HepG2 (cell line): ENCODE results near the gene KRTAP3-2. TPM values are rescaled to one million over a fixed set of nuclear protein-coding genes. Genes with fewer than 3 reads are reported as not detected.

Experiments used
- ATAC-seq: fragments of 200-7000 bp; cut with Tn5 transposase; 3 replicates; pipeline ENCODE4 v1.9.1; 2020; ENCODE audit warnings: mild to moderate bottlenecking, moderate library complexity
- BruUV-seq: library from RNA; stranded (reverse); fragments of 400-500 nt; replicated peaks from 2 replicates; lab custom pipeline; 2021; lab: Mats Ljungman, UMichigan
- CTCF ChIA-PET: fragments of 300-600 bp; formaldehyde crosslinking; extraction: SDS; loops from one replicate; lab custom pipeline; 2021; ENCODE audit warnings: low total read pairs, inconsistent platforms, low intra/inter-chr PET ratio; lab: Yijun Ruan, JAX
- POLR2A ChIA-PET: fragments of 350-600 bp; sonication (Branson Sonifier 250); formaldehyde crosslinking; loops from one replicate; lab custom pipeline; 2020; ENCODE audit warnings: antibody characterized with exemption, inconsistent platforms; lab: Yijun Ruan, JAX
- DNase-seq: peaks from one replicate; pipeline ENCODE4 v3.0.0-alpha.2; 2015; ENCODE audit warnings: low spot score
- FAIRE-seq: peaks from 3 replicates; lab custom pipeline; 2011; peaks lifted over from hg19 to GRCh38; lab: Jason Lieb, UNC
- H2AFZ ChIP-seq: one replicate; pipeline ENCODE4 v1.6.1; 2011; ENCODE audit warnings: low read length, inconsistent platforms
- H3K27ac ChIP-seq: fragments of 300-600 bp; 3 replicates; pipeline ENCODE4 v1.8.0; 2011; ENCODE audit warnings: mixed run types, mild to moderate bottlenecking, mixed read lengths, low read length, inconsistent platforms; ENCODE audit not compliant: insufficient read depth; ENCODE audit errors: extremely low read length
- H3K27me3 ChIP-seq, 2 experiments: fragments of 200-600 bp in 1 of 2; 2 replicates in 1 of 2; 3 replicates in 1 of 2; pipeline versions ENCODE4 v1.6.0 to v1.8.0; 2011; ENCODE audit warnings: low read length in 2 of 2, mild to moderate bottlenecking in 2 of 2, moderate library complexity in 2 of 2, inconsistent platforms in 1 of 2; ENCODE audit not compliant: insufficient read depth in 2 of 2, control insufficient read depth in 1 of 2
- H3K36me3 ChIP-seq, 2 experiments: fragments of 200-600 bp in 1 of 2; replicated peaks in 1 of 2; 2 replicates in 1 of 2; 3 replicates in 1 of 2; pipeline versions ENCODE4 v1.5.1 to v1.8.0; 2011; ENCODE audit warnings: low read length in 2 of 2, inconsistent platforms in 1 of 2; ENCODE audit not compliant: insufficient read depth in 2 of 2, control insufficient read depth in 1 of 2
- H3K4me1 ChIP-seq: 2 replicates; pipeline ENCODE4 v1.5.1; 2012; ENCODE audit warnings: low read length, inconsistent platforms; ENCODE audit not compliant: insufficient read depth
- H3K4me2 ChIP-seq: 2 replicates; pipeline ENCODE4 v1.6.0; 2011; ENCODE audit warnings: low read depth, low read length, inconsistent platforms
- H3K4me3 ChIP-seq, 3 experiments: fragments of 200-600 bp in 1 of 3; sonication (generic), shearing (Covaris generic) in 1 of 3; replicated peaks in 1 of 3; 2 replicates each; pipeline ENCODE4 v1.5.1; 2011 to 2016; ENCODE audit warnings: low read length in 3 of 3, inconsistent platforms in 2 of 3, low read depth in 2 of 3, mild to moderate bottlenecking in 2 of 3, control low read depth in 1 of 3, mixed read lengths in 1 of 3; ENCODE audit not compliant: insufficient read depth in 1 of 3
- H3K79me2 ChIP-seq: one replicate; pipeline ENCODE4 v1.6.1; 2011; ENCODE audit warnings: low read length, inconsistent platforms; ENCODE audit not compliant: insufficient read depth
- H3K9ac ChIP-seq: 2 replicates; pipeline ENCODE4 v1.6.0; 2011; ENCODE audit warnings: mild to moderate bottlenecking, low read depth, low read length, inconsistent platforms; ENCODE audit not compliant: insufficient read depth
- H3K9me3 ChIP-seq: 2 replicates; pipeline ENCODE4 v1.5.1; 2012; ENCODE audit warnings: mild to moderate bottlenecking, low read length
- H4K20me1 ChIP-seq: 2 replicates; pipeline ENCODE4 v1.6.0; 2011; ENCODE audit warnings: inconsistent platforms, mild to moderate bottlenecking, low read length, moderate library complexity; ENCODE audit not compliant: insufficient read depth
- FOXM1 ChIP-seq: sonication (generic); formaldehyde crosslinking; IDR thresholded peaks from 2 replicates; pipeline ENCODE4 v1.5.0; 2020; ENCODE audit warnings: missing genetic modification reagents
- GLI4 ChIP-seq: sonication (generic); formaldehyde crosslinking; IDR thresholded peaks from 2 replicates; pipeline ENCODE4 v1.5.1; 2020; ENCODE audit warnings: missing genetic modification reagents, mild to moderate bottlenecking, moderate library complexity, borderline replicate concordance
- NCOR1 ChIP-seq: fragments of 200-600 bp; sonication (generic); IDR thresholded peaks from 2 replicates; pipeline ENCODE4 v1.7.0; 2017; ENCODE audit warnings: antibody characterized with exemption, low read length, borderline replicate concordance
- NR2F6 ChIP-seq, 2 experiments: IDR thresholded peaks; 2 replicates each; pipeline ENCODE4 v1.6.1; 2016; ENCODE audit warnings: antibody characterized with exemption in 1 of 2, mild to moderate bottlenecking in 1 of 2
- PRDM15 ChIP-seq: sonication (generic); formaldehyde crosslinking; IDR thresholded peaks from 2 replicates; pipeline ENCODE4 v1.4.0; 2020; ENCODE audit warnings: missing genetic modification reagents
- TFAP4 ChIP-seq: sonication (generic); IDR thresholded peaks from 2 replicates; pipeline ENCODE4 v1.6.1; 2016; ENCODE audit warnings: low read depth, borderline replicate concordance
- TMF1 ChIP-seq: sonication (generic); formaldehyde crosslinking; IDR thresholded peaks from 2 replicates; pipeline ENCODE4 v1.8.1; 2022; ENCODE audit warnings: low read depth, missing genetic modification reagents
- ZMYM2 ChIP-seq: sonication (generic); formaldehyde crosslinking; IDR thresholded peaks from 2 replicates; pipeline ENCODE4 v1.8.0; 2022; ENCODE audit warnings: mild to moderate bottlenecking, missing genetic modification reagents
- ZNF253 ChIP-seq: sonication (generic); formaldehyde crosslinking; IDR thresholded peaks from 2 replicates; pipeline ENCODE4 v1.8.0; 2022; ENCODE audit warnings: mild to moderate bottlenecking, missing genetic modification reagents, borderline replicate concordance
- ZNF7 ChIP-seq: IDR thresholded peaks from 2 replicates; pipeline ENCODE4 v1.6.1; 2016; ENCODE audit warnings: missing biosample characterization, missing genetic modification reagents
- WGBS: methylation state at CpG from one replicate; pipeline ENCODE4 v1.1.6; 2017; ENCODE audit warnings: low lambda C conversion rate; 5-methylcytosine and 5-hydroxymethylcytosine counted together
- in situ Hi-C: cut with HindIII; loops from 2 replicates; pipeline ENCODE4 v1.10.0; 2017; ENCODE audit warnings: low pct_unique_long_range_greater_than_20kb; ENCODE audit not compliant: extremely low pct_ligation_motif_present
- intact Hi-C: fragments of 100-400 bp; cut with micrococcal nuclease; formaldehyde crosslinking; loops from one replicate; pipeline ENCODE4 v1.10.0; 2022; ENCODE audit not compliant: unreplicated experiment
- polyA plus RNA-seq, 8 experiments: library from polyadenylated mRNA; depleted of rRNA in 3 of 8; stranded (reverse) in 7 of 8; unstranded in 1 of 8; fragments of >200 nt; fragmentation: Illumina TruSeq in 4 of 8; extraction: Trizol in 4 of 8; gene quantifications; 2 replicates each; pipeline versions ENCODE4 v1.2.1 to v1.2.3, GENCODE V29; 2011 to 2016; ENCODE audit warnings: low read depth in 4 of 8, missing spikeins in 1 of 8, mixed read lengths in 1 of 8; ENCODE audit not compliant: insufficient read depth in 1 of 8
- total RNA-seq, 5 experiments: library from RNA; depleted of rRNA; stranded (reverse); fragments of >200 nt; fragmentation: Illumina TruSeq; extraction: Trizol; gene quantifications; 2 replicates each; pipeline ENCODE4 v1.2.3, GENCODE V29; 2016; ENCODE audit warnings: low read depth in 1 of 5
- TF ChIP-seq, protein P1 (sequence below): sonication (generic); formaldehyde crosslinking; IDR thresholded peaks from 2 replicates; pipeline ENCODE4 v1.4.0; 2020; ENCODE audit warnings: missing genetic modification reagents

KRTAP3-2 gene
- total and polyA plus RNA-seq, 2 of the 13 experiments (the other 11 are each of a cell fraction or from before 2014, with no cell fraction given) = not detected

DNA sequence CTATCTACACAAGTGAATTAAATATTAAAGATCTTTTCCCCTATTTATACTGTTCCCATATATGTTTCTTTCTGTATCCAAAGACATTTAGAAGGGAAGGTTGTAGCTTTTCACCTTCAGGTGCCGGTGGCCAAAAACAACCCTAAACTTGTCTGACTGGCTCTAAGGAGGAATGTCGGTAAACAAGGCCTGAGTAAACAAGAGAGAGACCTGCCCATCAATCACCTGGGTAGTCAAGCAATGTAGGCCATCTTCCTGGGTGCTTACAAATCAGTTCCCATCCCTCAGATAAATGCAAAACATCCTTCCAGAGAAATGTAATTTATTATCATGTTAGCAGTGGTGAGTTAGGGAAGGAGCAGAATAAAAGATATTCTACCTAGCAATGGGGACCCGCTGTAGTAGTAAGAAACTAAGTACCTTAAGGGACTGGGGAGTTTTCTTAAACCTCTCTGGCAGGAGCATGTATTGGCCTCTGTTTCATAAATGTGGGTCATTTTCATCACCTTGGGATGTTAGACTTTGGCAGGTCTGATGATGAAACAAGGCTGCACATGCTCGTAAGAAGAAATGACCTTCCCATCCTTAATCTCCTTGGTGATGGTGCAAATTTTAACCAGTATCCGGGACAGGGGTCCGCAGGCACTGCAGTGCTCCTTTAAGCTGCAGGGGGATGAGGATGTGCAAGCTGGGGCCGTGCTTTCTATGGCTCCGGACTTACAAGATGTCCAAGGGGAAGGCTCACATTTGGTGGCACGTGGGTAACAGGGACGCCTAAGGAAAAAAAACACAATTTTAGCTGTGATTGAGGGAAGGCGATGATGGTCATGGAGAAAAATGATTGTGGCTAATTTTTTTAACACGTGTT is 41.4 kb downstream of the KRTAP3-2 start:
- Histone ChIP-seq H3K4me3 (no peak overlapping the region; a peak in 1 of 6 replicates), H3K4me1 (peaks cover 75% of the 10 kb centered on the region), H3K9ac (peak overlapping the region; percentile 70), H3K9me3 (0 out of 2 replicates have a peak, but pooled peaks cover 6% of the 10 kb centered on the region), H3K27me3 (no peaks in the 10 kb centered on the region), H3K36me3 (no peaks in the 10 kb centered on the region), H4K20me1 (no peaks in the 10 kb centered on the region), H3K4me2 (peak overlapping the region; percentile 44), H3K79me2 (no peaks in the 10 kb centered on the region), H3K27ac (peak overlapping the region; percentile 90), H2AFZ (no peak overlapping the region)
- ATAC-seq (peak; percentile 46), FAIRE-seq (peak; percentile 72), DNase-seq (peak; percentile 92)
- 69% methylated on average over 12 of the region's 12 CpGs for WGBS
- ChIA-PET POLR2A (interaction anchor here (0.6 to 3.7 kb wide), 15 partner anchors 8 to 458 kb away, joined by 3 to 18 read pairs (median 4); partner anchors contain the start of genes KRT23 and KRTAP3-1), CTCF (no interaction called here)
- in situ Hi-C loops = loop anchor here (10.0 kb wide), 1 partner anchor 96 kb away; the partner anchor contains the start of gene KRTAP2-2
- BruUV-seq = no TSS peak
- intact Hi-C loops = no loop called here
- TF ChIP-seq TFAP4 (peak; percentile 91), NCOR1 (no peak), FOXM1 (CRISPR knock-in tag) (no peak), ZNF7 (no peak), GLI4 (CRISPR knock-in tag) (no peak), NR2F6 (IDR thresholded peaks at IDR 0.05) (peak; percentile 53), NR2F6 (CRISPR knock-in tag; IDR thresholded peaks at IDR 0.05) (peak; percentile 76), ZNF253 (CRISPR knock-in tag) (no peak), TMF1 (no peak), ZMYM2 (CRISPR knock-in tag) (no peak), PRDM15 (peak; percentile 61; the same call in 1 of the 2 replicates)
- TF ChIP-seq, protein P1, sequence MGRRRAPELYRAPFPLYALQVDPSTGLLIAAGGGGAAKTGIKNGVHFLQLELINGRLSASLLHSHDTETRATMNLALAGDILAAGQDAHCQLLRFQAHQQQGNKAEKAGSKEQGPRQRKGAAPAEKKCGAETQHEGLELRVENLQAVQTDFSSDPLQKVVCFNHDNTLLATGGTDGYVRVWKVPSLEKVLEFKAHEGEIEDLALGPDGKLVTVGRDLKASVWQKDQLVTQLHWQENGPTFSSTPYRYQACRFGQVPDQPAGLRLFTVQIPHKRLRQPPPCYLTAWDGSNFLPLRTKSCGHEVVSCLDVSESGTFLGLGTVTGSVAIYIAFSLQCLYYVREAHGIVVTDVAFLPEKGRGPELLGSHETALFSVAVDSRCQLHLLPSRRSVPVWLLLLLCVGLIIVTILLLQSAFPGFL (CRISPR knock-in tag) = no peak
